Glomerular visceral epithelial cell (primary cell): ENCODE measurements around the gene COL13A1.

Source experiments
- DNase-seq: peaks from one replicate; pipeline ENCODE4 v3.0.0-alpha.2; 2016; ENCODE audit errors: extremely low spot score

COL13A1 gene

GRCh38 chr10:69819716-69820506 lies 18.2 kb downstream of the COL13A1 start:
- peak; percentile 68 for DNase-seq

- DNase-seq: no peak
Measured at GRCh38 chr10:69820817-69821216, 19.1 kb downstream of the COL13A1 start.

- DNase-seq: no peak
Measured at GRCh38 chr10:69825604-69826003, 23.9 kb downstream of the COL13A1 start.

GRCh38 chr10:69826094-69826493 lies 24.4 kb downstream of the COL13A1 start:
- no peak for DNase-seq

- DNase-seq: no peak
Measured at GRCh38 chr10:69826789-69827554, 25.3 kb downstream of the COL13A1 start.

GRCh38 chr10:69828144-69828870 lies 26.6 kb downstream of the COL13A1 start:
- no peak for DNase-seq

GRCh38 chr10:69829775-69830174 lies 28.1 kb downstream of the COL13A1 start:
- no peak for DNase-seq

- DNase-seq: peak; percentile 62
Measured at GRCh38 chr10:69831231-69831855, 29.6 kb downstream of the COL13A1 start.

- no peak for DNase-seq
Measured at GRCh38 chr10:69835233-69835632, 33.5 kb downstream of the COL13A1 start.

GRCh38 chr10:69835875-69836730 lies 34.4 kb downstream of the COL13A1 start:
- no peak for DNase-seq

- no peak for DNase-seq
Measured at GRCh38 chr10:69836731-69837030, 35.0 kb downstream of the COL13A1 start.

GRCh38 chr10:69837261-69837660 lies 35.6 kb downstream of the COL13A1 start:
- DNase-seq: no peak

- no peak for DNase-seq
Measured at GRCh38 chr10:69838418-69838817, 36.7 kb downstream of the COL13A1 start.

GRCh38 chr10:69838853-69839252 lies 37.1 kb downstream of the COL13A1 start:
- DNase-seq: no peak

GRCh38 chr10:69839696-69840345 lies 38.1 kb downstream of the COL13A1 start:
- peak; percentile 78 for DNase-seq

- DNase-seq: no peak
Measured at GRCh38 chr10:69840773-69841172, 39.1 kb downstream of the COL13A1 start.

- DNase-seq: no peak
Measured at GRCh38 chr10:69842020-69842419, 40.3 kb downstream of the COL13A1 start.

- no peak for DNase-seq
Measured at GRCh38 chr10:69842882-69843281, 41.2 kb downstream of the COL13A1 start.

GRCh38 chr10:69843923-69844322 lies 42.2 kb downstream of the COL13A1 start:
- no peak for DNase-seq

GRCh38 chr10:69844698-69845097 lies 43.0 kb downstream of the COL13A1 start:
- no peak for DNase-seq
